ENCODE measurements around the gene IGSF3. TPM values are rescaled to one million over a fixed set of nuclear protein-coding genes. Genes with fewer than 3 reads are reported as not detected.

The IGSF3 gene
- total and polyA plus RNA-seq, 5 experiments from 2014 or later = 0.05 to 0.13 TPM; not detected in 3

GRCh38 chr1:116558140-116558549 is 109.4 kb downstream of the IGSF3 start:
- peaks cover 2 to 75% (median 7%) of the 10 kb centered on the region in 4 donors for H3K4me1 Mint-ChIP-seq
- peak overlapping the region in 2 of 10 donors; percentile 70 to 77 for H3K27ac Mint-ChIP-seq
- no peaks in the 10 kb centered on the region for H3K36me3 Mint-ChIP-seq
- DNase-seq (no peak), ATAC-seq (no peak)
- H3K9me3 Mint-ChIP-seq = peaks cover 0 to 5% (median 0%) of the 10 kb centered on the region in 9 donors
- H3K27me3 Mint-ChIP-seq = peaks cover 0 to 8% (median 0%) of the 10 kb centered on the region in 5 donors
- POLR2A ChIA-PET = no interaction called here
- peak overlapping the region in 1 of 10 donors; percentile 13 for H3K4me3 Mint-ChIP-seq

GRCh38 chr1:116557323-116557878 is 110.1 kb downstream of the IGSF3 start:
- Mint-ChIP-seq H3K4me3 (peak overlapping the region in 2 of 10 donors; percentile 13 to 26), H3K4me1 (peaks cover 2 to 69% (median 8%) of the 10 kb centered on the region in 4 donors), H3K9me3 (peaks cover 0 to 2% (median 0%) of the 10 kb centered on the region in 9 donors), H3K27ac (peak overlapping the region in 4 of 10 donors; percentile 57 to 85 (median 68)), H3K27me3 (peaks cover 0 to 10% (median 0%) of the 10 kb centered on the region in 5 donors), H3K36me3 (no peaks in the 10 kb centered on the region)
- POLR2A ChIA-PET = no interaction called here
- no peak for DNase-seq
- no peak for ATAC-seq

- DNase-seq = peak in 1 of 10 donors; percentile 27
- peak in 1 of 2 donors; percentile 65 for ATAC-seq
- Mint-ChIP-seq H3K36me3 (no peaks in the 10 kb centered on the region), H3K9me3 (no peaks in the 10 kb centered on the region), H3K27ac (peak overlapping the region in 6 of 10 donors; percentile 25 to 89 (median 54)), H3K27me3 (peaks cover 0 to 10% (median 0%) of the 10 kb centered on the region in 5 donors), H3K4me1 (peaks cover 2 to 71% (median 8%) of the 10 kb centered on the region in 4 donors), H3K4me3 (peak overlapping the region in 4 of 10 donors; percentile 0 to 55 (median 37))
- POLR2A ChIA-PET = no interaction called here
These were observed 111.1 kb downstream of the IGSF3 start for GRCh38 chr1:116556289-116557006.

GRCh38 chr1:116554924-116555323 is 112.6 kb downstream of the IGSF3 start:
- Mint-ChIP-seq H3K9me3 (no peaks in the 10 kb centered on the region), H3K36me3 (no peaks in the 10 kb centered on the region), H3K4me1 (peaks cover 2 to 68% (median 9%) of the 10 kb centered on the region in 4 donors), H3K27me3 (peaks cover 0 to 10% (median 0%) of the 10 kb centered on the region in 5 donors), H3K27ac (peak overlapping the region in 3 of 10 donors; percentile 20 to 53 (median 49)), H3K4me3 (no peak overlapping the region)
- no peak for ATAC-seq
- POLR2A ChIA-PET = no interaction called here
- DNase-seq = no peak

- H3K4me3 Mint-ChIP-seq = no peak overlapping the region
- POLR2A ChIA-PET = no interaction called here
- peak overlapping the region in 3 of 10 donors; percentile 2 to 52 (median 28) for H3K27ac Mint-ChIP-seq
- ATAC-seq = no peak
- H3K9me3 Mint-ChIP-seq = peaks cover 0 to 3% (median 0%) of the 10 kb centered on the region in 9 donors
- H3K27me3 Mint-ChIP-seq = peaks cover 0 to 10% (median 0%) of the 10 kb centered on the region in 5 donors
- no peak for DNase-seq
- H3K4me1 Mint-ChIP-seq = peaks cover 2 to 59% (median 8%) of the 10 kb centered on the region in 4 donors
- no peaks in the 10 kb centered on the region for H3K36me3 Mint-ChIP-seq
These were observed 114.0 kb downstream of the IGSF3 start for GRCh38 chr1:116553386-116554115.

- Mint-ChIP-seq H3K4me3 (no peak overlapping the region), H3K27me3 (no peaks in the 10 kb centered on the region), H3K27ac (peak overlapping the region in 1 of 10 donors; percentile 53), H3K9me3 (peaks cover 0 to 3% (median 0%) of the 10 kb centered on the region in 9 donors), H3K36me3 (peaks cover 5 to 15% (median 6%) of the 10 kb centered on the region in 3 donors), H3K4me1 (peaks cover 5 to 35% (median 6%) of the 10 kb centered on the region in 4 donors)
- DNase-seq (no peak), ATAC-seq (no peak)
- POLR2A ChIA-PET = no interaction called here
These were observed 121.1 kb downstream of the IGSF3 start for GRCh38 chr1:116546354-116546977.

- H3K4me1 Mint-ChIP-seq = peaks cover 6 to 31% (median 9%) of the 10 kb centered on the region in 4 donors
- POLR2A ChIA-PET = no interaction called here
- peaks cover 0 to 3% (median 0%) of the 10 kb centered on the region in 9 donors for H3K9me3 Mint-ChIP-seq
- H3K27me3 Mint-ChIP-seq = no peaks in the 10 kb centered on the region
- H3K36me3 Mint-ChIP-seq = peaks cover 5 to 17% (median 6%) of the 10 kb centered on the region in 3 donors
- no peak overlapping the region for H3K4me3 Mint-ChIP-seq
- H3K27ac Mint-ChIP-seq = peak overlapping the region in 3 of 10 donors; percentile 7 to 79 (median 46)
- ATAC-seq (no peak), DNase-seq (no peak)
These were observed 122.2 kb downstream of the IGSF3 start for GRCh38 chr1:116545359-116545705.

- Mint-ChIP-seq H3K27me3 (no peaks in the 10 kb centered on the region), H3K9me3 (peaks cover 0 to 3% (median 0%) of the 10 kb centered on the region in 9 donors), H3K4me3 (no peak overlapping the region), H3K36me3 (peaks cover 5 to 17% (median 6%) of the 10 kb centered on the region in 3 donors), H3K4me1 (peaks cover 6 to 36% (median 11%) of the 10 kb centered on the region in 4 donors), H3K27ac (peak overlapping the region in 4 of 10 donors; percentile 7 to 79 (median 31))
- ATAC-seq = no peak
- POLR2A ChIA-PET = no interaction called here
- DNase-seq = no peak
These were observed 122.8 kb downstream of the IGSF3 start for GRCh38 chr1:116544588-116545358.

GRCh38 chr1:116540088-116540487 is 127.4 kb downstream of the IGSF3 start:
- Mint-ChIP-seq H3K36me3 (peaks cover 6 to 22% (median 10%) of the 10 kb centered on the region in 3 donors), H3K27me3 (no peaks in the 10 kb centered on the region), H3K27ac (peak overlapping the region in 1 of 10 donors; percentile 21), H3K9me3 (no peaks in the 10 kb centered on the region), H3K4me1 (peaks cover 7 to 48% (median 16%) of the 10 kb centered on the region in 4 donors), H3K4me3 (no peak overlapping the region)
- DNase-seq (no peak), ATAC-seq (no peak)
- POLR2A ChIA-PET = no interaction called here

GRCh38 chr1:116538544-116538943 is 129.0 kb downstream of the IGSF3 start:
- Mint-ChIP-seq H3K9me3 (no peaks in the 10 kb centered on the region), H3K4me1 (peaks cover 3 to 38% (median 11%) of the 10 kb centered on the region in 4 donors), H3K36me3 (peaks cover 6 to 28% (median 13%) of the 10 kb centered on the region in 3 donors), H3K27me3 (no peaks in the 10 kb centered on the region), H3K4me3 (no peak overlapping the region), H3K27ac (peak overlapping the region in 2 of 10 donors; percentile 28 to 32)
- POLR2A ChIA-PET = no interaction called here
- DNase-seq = no peak
- peak; percentile 53 to 93 for ATAC-seq

GRCh38 chr1:116537898-116538297 is 129.6 kb downstream of the IGSF3 start:
- Mint-ChIP-seq H3K36me3 (peaks cover 2 to 25% (median 13%) of the 10 kb centered on the region in 3 donors), H3K4me3 (no peak overlapping the region), H3K27ac (no peak overlapping the region), H3K4me1 (peaks cover 3 to 39% (median 12%) of the 10 kb centered on the region in 4 donors), H3K27me3 (no peaks in the 10 kb centered on the region), H3K9me3 (no peaks in the 10 kb centered on the region)
- POLR2A ChIA-PET = no interaction called here
- ATAC-seq = no peak
- no peak for DNase-seq
